Measurements from ENCODE around the gene CCDC60. TPM values are rescaled to one million over a fixed set of nuclear protein-coding genes. Genes with fewer than 3 reads are reported as not detected.

The CCDC60 gene
- total RNA-seq, 4 donors from 2014 or later, result 1.6 TPM; not detected in 3

DNA sequence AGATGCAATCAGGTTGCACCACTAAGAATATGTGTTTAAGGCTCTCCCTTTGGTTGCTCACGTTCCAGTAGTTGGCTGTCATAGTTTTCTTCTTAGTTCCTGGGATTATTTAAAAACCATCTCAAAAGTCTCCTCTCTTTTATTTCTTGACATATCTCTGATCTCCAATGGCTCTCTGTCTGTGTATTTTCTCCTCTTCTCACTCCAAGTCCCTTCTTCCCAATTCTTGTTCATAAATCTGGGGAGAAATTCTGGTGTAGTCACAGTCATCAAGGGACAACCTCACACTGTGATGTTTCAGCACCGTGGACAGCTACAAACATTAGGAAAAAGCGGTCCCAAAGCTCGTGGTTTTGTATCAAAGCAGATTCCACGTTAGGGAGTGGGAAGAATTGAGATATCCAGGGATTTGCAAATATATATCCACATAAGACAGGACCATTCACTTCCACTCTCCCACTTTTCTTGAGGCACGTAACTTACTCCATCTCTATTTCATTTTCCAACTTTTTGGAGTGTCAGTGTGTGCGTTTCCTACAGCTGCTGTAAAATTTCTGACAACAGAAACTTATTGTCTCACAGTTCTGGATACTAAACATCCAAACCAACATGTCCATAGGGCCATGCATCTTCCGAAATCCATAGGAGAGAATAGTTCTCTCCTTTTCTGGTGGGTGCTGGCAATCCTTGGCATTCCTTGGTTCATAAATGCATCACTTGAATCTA lies 178.4 kb downstream of the CCDC60 start:
- Histone ChIP-seq H3K27me3 (no peaks in the 10 kb centered on the region), H3K9me3 (no peaks in the 10 kb centered on the region), H3K36me3 (no peaks in the 10 kb centered on the region), H3K4me1 (no peaks in the 10 kb centered on the region), H3K4me3 (no peak overlapping the region), H3K27ac (no peak overlapping the region)
- no peak for DNase-seq
- TF ChIP-seq, protein P1, sequence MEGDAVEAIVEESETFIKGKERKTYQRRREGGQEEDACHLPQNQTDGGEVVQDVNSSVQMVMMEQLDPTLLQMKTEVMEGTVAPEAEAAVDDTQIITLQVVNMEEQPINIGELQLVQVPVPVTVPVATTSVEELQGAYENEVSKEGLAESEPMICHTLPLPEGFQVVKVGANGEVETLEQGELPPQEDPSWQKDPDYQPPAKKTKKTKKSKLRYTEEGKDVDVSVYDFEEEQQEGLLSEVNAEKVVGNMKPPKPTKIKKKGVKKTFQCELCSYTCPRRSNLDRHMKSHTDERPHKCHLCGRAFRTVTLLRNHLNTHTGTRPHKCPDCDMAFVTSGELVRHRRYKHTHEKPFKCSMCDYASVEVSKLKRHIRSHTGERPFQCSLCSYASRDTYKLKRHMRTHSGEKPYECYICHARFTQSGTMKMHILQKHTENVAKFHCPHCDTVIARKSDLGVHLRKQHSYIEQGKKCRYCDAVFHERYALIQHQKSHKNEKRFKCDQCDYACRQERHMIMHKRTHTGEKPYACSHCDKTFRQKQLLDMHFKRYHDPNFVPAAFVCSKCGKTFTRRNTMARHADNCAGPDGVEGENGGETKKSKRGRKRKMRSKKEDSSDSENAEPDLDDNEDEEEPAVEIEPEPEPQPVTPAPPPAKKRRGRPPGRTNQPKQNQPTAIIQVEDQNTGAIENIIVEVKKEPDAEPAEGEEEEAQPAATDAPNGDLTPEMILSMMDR (IDR thresholded peaks at IDR 0.05), result no peak
- TF ChIP-seq POLR2A (IDR thresholded peaks at IDR 0.05), result no peak

DNA sequence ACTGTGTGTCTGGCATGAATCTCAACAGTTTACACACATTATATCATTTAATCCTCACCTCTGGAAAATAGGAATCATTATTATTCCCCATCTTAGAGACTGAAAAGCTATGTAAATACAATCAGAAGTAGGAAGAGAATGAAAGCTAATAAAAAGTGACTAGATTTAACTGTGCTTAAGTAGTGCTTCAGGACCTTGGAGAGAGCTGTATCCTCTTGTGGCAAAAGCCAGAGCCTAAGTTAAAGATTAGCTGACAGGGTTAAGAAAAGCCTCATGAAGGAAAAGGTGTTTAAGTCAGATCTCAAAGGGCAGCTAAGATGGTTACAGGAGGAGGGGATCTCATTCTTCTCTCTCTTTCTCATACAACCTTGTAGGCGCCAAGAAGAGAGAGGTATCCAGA lies 193.7 kb downstream of the CCDC60 start:
- no peaks in the 10 kb centered on the region for H3K27me3 ChIP-seq
- DNase-seq, result no peak
- TF ChIP-seq, protein P1 (IDR thresholded peaks at IDR 0.05), result no peak
- no peak for TF ChIP-seq POLR2A (IDR thresholded peaks at IDR 0.05)
- H3K36me3 ChIP-seq, result no peaks in the 10 kb centered on the region
- H3K27ac ChIP-seq, result no peak overlapping the region
- no peaks in the 10 kb centered on the region for H3K9me3 ChIP-seq
- no peak overlapping the region for H3K4me3 ChIP-seq
- no peaks in the 10 kb centered on the region for H3K4me1 ChIP-seq

DNA sequence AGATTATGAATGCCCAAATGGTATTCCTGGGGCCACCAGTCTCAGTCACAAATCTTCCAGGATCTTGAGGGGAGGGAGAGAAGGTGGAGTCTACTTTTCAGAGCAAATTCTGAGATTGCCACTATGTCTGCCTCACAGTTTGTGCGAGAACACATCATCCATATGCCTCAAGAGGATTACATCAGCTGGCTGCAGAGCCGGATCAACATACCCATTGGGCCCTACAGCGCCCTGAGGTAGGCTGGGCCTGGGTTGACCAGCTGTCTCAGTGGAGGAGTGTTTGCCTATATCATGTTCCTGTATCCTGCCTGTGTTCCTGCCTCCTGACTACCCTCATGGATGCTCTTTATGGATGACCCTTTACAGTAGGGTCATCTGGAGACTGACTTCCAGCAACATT lies 205.9 kb downstream of the CCDC60 start:
- no peaks in the 10 kb centered on the region for H3K9me3 ChIP-seq
- TF ChIP-seq, protein P1 (IDR thresholded peaks at IDR 0.05), result no peak
- TF ChIP-seq POLR2A (IDR thresholded peaks at IDR 0.05), result no peak
- no peak overlapping the region for H3K27ac ChIP-seq
- no peak for DNase-seq
- H3K4me3 ChIP-seq, result no peak overlapping the region
- no peaks in the 10 kb centered on the region for H3K27me3 ChIP-seq
- no peaks in the 10 kb centered on the region for H3K4me1 ChIP-seq
- H3K36me3 ChIP-seq, result no peaks in the 10 kb centered on the region

DNA sequence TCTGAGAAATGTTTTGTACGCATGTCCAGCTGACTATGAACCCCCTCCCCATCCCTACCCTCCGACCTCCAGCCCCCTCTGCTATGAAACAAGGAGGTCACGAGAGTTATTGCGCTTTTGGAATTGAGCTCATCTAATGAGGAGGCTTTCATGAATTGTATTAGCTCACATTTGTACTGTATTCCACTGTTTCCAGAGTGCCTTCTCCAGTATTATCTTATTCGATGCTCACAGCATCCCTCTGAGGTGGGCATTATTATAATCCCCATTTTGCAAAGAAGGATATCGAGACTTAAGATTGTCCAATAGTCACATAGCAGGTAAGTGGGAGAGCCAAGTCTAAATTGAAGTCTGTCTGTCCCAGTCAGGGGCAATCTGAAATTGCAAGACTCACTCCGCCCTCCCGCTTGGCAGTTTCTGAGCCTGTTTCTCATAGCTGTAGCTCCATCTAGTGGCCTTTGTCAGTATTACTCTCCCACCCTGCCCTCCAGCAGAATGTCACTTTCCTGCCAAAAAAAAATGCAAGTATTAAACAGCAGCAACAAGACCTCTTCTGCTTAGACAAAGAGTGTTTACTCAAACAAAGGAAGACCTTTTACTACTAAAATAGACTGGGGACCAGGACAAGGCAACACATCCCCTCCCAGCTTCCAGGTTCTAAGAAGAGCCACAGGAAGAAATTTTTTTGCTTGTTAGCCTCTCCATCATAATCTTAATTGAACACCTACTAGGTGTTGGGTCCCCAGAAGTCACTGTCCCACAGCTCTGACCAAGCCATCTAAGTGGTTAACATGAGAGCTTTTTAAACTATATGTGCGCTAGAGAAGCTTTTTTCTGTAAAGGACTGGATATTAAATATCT lies 210.5 kb downstream of the CCDC60 start:
- Histone ChIP-seq H3K4me3 (no peak overlapping the region), H3K36me3 (no peaks in the 10 kb centered on the region), H3K27me3 (no peaks in the 10 kb centered on the region), H3K27ac (no peak overlapping the region), H3K4me1 (no peaks in the 10 kb centered on the region), H3K9me3 (no peaks in the 10 kb centered on the region)
- no peak for TF ChIP-seq POLR2A (IDR thresholded peaks at IDR 0.05)
- TF ChIP-seq, protein P1 (IDR thresholded peaks at IDR 0.05), result peak; percentile 48 to 82 (median 72)
- DNase-seq, result peak in 2 of 3 donors; percentile 25 to 71

DNA sequence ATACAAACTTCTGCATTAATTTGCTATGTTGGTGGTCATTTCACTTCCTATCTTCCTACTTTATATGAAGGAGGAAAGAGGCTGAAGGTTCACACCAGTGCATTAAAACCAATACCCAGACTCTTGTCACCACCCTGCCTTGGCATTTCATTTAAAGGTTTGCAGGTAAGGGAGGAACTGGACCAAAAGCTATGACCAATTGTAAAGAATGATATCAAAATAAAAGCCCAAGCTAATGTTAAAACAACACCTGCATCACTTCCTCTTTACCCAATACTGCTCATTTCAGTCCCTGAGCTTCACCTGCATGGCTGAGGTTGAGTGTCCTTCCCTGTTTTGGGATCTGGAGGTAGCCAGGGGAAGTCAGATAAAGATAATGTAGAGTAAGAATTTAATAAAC lies 211.8 kb downstream of the CCDC60 start:
- H3K27ac ChIP-seq, result no peak overlapping the region
- no peaks in the 10 kb centered on the region for H3K4me1 ChIP-seq
- H3K36me3 ChIP-seq, result no peaks in the 10 kb centered on the region
- DNase-seq, result no peak
- no peaks in the 10 kb centered on the region for H3K27me3 ChIP-seq
- no peak overlapping the region for H3K4me3 ChIP-seq
- no peaks in the 10 kb centered on the region for H3K9me3 ChIP-seq
- TF ChIP-seq, protein P1 (IDR thresholded peaks at IDR 0.05), result no peak
- TF ChIP-seq POLR2A (IDR thresholded peaks at IDR 0.05), result no peak
